Fibroblast of villous mesenchyme (primary cell): ENCODE measurements around the gene CDH4. TPM values are rescaled to one million over a fixed set of nuclear protein-coding genes. Genes with fewer than 3 reads are reported as not detected.
A peak's percentile ranks its signal among the peaks of the same experiment; 100 is the strongest.

Experiments
- DNase-seq: peaks from one replicate; pipeline ENCODE4 v3.0.0-alpha.2; 2010; ENCODE audit warnings: low read depth
- H3K4me3 ChIP-seq: 2 replicates; pipeline ENCODE4 v1.5.1; 2011; ENCODE audit warnings: low read depth, mild to moderate bottlenecking, low read length
- total RNA-seq: library from RNA; depleted of rRNA; stranded (reverse); fragments of >200 nt; gene quantifications from 2 replicates; pipeline ENCODE4 v1.2.3, GENCODE V29; 2012
- TF ChIP-seq, protein P1 (sequence below): IDR thresholded peaks from 2 replicates; pipeline ENCODE4 v1.5.1; 2012; ENCODE audit warnings: low read depth, mild to moderate bottlenecking, low read length; ENCODE audit not compliant: insufficient read depth

The CDH4 gene
- total RNA-seq, 1 donor = 1.7 TPM

DNA sequence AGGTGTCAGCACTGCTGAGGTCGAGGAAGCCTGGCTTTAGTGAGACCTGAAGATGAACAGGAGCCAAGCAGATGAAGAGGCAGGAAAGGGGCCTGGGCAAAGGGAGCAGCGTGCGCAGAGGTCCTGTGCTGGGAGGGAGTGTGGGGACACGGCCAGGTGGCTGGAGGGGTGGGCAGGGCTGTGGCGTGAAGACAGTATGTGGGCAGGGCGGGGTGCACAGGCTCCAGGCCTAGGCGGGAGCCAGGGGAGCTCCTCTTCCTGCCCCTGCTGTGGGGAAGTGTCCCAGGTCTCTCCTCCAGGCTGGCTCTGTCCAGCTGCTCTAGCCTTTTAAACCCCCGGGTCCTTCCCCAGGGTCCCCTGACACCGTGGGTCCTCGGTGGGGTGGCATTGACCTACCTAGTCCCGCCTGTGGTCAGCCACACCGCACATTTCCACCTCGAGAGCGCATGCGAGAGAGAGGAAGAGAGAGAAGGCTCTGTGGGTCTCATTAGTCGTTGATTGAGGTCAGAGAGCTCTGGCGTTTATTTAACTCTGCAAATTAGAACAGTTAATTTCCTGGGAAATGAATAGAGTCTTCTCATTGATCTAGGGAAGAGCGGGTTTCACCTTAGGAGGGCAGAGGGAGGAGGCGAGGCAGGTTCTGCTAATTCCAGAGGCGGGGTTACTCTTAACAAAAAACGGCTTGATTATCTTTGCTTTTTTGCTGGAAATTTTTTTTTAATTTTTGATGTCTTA is 68.8 kb downstream of the CDH4 start:
- no peak for DNase-seq
- H3K4me3 ChIP-seq = no peak overlapping the region
- TF ChIP-seq, protein P1, sequence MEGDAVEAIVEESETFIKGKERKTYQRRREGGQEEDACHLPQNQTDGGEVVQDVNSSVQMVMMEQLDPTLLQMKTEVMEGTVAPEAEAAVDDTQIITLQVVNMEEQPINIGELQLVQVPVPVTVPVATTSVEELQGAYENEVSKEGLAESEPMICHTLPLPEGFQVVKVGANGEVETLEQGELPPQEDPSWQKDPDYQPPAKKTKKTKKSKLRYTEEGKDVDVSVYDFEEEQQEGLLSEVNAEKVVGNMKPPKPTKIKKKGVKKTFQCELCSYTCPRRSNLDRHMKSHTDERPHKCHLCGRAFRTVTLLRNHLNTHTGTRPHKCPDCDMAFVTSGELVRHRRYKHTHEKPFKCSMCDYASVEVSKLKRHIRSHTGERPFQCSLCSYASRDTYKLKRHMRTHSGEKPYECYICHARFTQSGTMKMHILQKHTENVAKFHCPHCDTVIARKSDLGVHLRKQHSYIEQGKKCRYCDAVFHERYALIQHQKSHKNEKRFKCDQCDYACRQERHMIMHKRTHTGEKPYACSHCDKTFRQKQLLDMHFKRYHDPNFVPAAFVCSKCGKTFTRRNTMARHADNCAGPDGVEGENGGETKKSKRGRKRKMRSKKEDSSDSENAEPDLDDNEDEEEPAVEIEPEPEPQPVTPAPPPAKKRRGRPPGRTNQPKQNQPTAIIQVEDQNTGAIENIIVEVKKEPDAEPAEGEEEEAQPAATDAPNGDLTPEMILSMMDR = no peak

DNA sequence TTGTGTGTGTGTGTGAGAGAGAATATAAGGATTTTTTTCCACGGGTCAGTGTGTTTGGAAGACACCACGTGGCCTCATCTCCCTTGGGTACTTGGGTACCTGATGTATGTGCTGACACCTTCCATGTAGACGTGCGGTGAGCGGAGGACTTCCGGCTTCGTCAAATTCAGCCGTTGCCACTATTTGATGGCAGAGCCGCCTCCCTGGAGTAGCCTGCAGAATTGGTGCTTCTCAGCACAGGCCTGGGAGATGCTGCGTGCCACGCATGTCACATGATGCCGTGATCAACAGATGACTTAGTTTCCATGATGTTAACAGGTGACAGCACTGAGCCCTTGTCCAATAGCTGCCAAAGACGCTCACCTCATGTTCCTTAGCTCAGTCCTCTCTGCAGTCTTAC is 69.4 kb downstream of the CDH4 start:
- DNase-seq = no peak
- H3K4me3 ChIP-seq = no peak overlapping the region
- TF ChIP-seq, protein P1 = no peak

DNA sequence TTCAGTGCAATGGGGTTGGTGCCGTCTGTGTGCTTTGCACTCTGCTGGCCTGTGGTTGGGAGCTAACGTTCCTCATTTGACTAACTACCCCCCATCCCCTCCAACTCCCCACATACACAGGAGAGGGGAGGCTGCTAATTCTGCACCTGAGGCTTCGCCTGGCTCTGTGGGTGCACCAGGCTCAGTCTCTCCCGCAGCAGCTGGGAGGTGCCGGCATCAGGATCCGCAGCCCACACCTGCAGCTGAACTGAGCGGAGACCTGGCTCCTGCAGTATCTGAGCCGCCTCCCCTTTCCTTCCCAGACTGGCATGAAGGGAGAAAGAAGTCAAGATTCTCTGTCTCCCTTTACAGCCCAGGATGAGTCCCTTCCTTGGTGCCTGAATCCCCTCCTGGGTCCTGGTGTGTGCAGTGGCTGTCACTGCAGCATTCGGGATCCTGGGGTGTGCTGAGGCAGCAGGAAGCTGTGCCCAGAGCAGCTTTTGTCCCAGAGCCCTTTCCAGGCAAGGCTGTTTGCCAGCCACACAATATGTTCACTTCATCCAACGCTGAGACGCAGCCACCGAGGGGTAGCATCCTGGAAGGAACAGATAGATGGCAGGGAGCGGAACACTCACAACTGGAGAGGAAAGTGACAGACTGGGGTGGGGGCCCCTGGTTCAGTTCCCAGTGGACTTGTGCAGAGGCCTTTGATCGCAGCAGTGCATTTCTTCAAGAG is 70.2 kb downstream of the CDH4 start:
- H3K4me3 ChIP-seq = no peak overlapping the region
- TF ChIP-seq, protein P1 = no peak
- DNase-seq = no peak

DNA sequence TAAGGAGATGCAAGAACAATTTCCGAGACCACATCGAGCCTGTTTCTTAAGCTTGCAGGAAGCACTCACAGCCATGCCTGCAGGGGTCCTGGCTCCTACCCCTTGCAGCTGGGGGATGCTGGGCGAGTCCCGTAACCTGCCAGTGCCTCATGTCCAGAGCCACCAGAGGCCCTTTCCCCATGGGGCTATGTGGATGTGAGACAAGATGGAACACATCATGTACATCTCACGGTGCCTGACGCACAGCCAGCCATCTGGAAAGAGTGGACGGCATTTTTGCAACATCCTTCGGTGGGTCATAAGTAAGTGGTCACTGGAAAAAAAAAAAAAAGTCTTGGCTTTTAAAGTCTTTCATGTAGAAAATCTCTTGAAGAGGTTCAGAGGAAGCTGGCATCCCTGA is 72.8 kb downstream of the CDH4 start:
- DNase-seq = no peak
- TF ChIP-seq, protein P1 = no peak
- H3K4me3 ChIP-seq = no peak overlapping the region

DNA sequence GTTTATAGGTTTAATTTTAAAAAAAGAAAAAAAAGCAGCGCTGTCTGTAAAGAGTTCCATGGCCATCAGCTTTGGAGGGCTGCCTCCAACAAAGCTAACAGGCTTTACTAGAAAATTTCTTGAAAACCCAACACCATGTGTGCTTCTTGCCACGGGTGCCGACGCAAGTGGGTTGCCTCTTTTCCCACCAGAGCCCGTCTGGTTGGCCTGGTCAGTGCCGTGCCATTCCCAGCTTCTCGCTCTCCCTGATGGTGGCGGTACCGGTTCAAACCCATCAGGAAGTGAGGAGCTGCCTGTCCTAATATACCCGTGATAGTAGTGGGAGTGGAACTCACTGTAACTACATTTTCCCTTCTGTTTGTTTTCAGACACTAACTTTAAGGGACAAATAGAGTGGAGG is 73.7 kb downstream of the CDH4 start:
- TF ChIP-seq, protein P1 = no peak
- no peak overlapping the region for H3K4me3 ChIP-seq
- no peak for DNase-seq

DNA sequence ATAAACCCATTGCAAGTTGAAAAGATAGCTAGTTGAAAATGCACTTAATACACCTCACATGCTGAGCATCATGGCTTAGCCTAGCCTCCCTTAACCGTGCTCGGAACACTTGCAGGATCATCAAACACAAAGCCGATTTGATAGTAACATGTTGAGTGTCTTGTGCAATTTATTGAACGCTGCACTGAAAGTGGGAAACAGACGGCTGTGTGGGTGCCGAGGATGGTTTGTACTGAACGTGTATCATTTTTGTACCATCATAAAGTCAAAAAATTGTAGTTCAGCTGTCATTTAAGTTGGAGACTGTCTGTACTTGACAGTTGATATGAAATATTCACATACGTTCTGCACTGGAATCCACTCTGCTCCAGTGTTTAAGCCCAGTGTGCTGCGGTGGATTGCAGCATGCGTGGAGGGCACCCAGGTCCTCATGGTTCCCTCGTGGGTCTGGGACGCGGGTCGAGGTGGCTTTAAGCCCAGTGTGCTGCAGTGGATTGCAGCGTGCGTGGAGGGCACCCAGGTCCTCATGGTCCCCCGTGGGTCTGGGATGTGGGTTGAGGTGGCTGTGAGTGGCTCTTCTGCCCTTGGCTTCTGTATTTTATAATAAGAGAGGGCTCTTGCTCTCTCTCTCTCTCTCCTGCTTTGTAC is 77.0 kb downstream of the CDH4 start:
- DNase-seq = peak; percentile 3
- H3K4me3 ChIP-seq = no peak overlapping the region
- TF ChIP-seq, protein P1 = no peak
